Measurements from ENCODE around the gene CCDC63.
A peak's percentile ranks its signal among the peaks of the same experiment; 100 is the strongest.

Gene CCDC63

DNA sequence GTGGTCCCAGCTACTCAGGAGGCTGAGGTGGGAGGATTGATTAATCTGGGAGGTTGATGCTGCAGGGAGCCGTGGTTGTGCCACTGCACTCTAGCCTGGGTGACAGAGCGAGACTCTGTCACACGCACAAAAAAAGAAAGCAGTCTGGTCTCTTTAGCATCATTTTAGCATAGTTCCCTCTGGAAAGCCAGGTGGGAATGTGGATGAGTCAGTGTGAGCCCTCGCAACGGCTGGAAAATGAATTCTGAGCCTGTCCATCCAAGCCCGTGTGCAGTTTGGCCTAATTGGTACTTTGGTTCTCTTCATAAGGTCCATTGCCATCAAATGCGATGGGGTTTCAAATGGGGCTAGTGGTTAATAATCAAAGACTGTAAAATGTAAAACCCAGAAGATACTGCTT lies 71.2 kb downstream of the CCDC63 start:
- intact Hi-C loops (cut with DNase I) = no loop called here
- DNase-seq = peak in 1 of 10 donors; percentile 43

DNA sequence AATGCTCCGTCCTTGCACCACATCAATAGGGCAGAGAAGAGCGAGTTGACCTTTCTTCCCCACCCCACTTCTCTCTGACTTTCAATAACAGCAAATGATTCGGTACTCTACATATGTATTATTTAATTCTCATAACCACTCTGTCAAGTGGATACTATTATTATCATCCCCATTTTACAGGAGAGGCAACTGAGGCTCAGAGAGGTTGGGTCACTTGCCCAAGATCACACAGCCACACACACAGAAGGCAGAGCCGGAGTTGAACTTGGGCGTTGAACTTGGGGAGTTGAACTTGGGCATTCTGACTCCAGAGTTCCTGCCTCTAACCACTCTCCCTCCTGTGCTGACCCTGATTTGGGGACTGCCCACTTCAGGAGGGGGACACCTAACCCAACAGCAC lies 72.9 kb downstream of the CCDC63 start:
- intact Hi-C loops (cut with DNase I) = no loop called here
- peak in 1 of 10 donors; percentile 5 for DNase-seq

DNA sequence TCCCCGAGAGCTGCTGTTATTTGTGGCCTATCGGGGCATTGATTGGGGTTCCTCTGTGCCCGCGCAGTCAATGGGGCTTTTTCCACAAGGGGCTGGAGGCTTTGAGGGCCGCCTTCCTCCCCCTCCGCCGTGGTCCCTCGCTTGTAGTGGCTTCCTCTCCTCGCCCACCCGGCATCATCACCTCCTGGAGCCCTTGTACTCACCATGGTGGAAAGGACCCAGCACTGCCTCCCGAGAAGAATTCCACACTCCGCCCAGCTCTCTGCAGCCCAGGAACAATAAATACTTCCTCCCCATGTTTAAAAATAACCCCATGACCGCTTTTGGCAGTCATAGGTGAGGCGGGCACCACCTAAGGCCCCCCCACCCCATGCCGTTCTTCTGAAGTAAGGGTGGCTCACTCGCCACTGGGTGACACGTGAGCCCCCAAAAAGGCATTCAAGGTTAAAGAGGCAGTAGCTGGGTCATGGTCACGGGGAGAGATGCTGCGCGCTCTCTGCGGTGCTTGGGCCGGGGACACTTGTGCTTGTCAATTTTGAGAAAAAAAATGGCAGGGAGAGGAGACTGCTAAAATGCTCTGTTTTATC lies 73.6 kb downstream of the CCDC63 start, which contains the start of gene MYL2:
Gene MYL2, minus strand, starts transcription at position 256 of the 587 bp plus-strand sequence. Its CDS starts 50 bp downstream, at position 206.
- peak in 1 of 10 donors; percentile 70 for DNase-seq
- intact Hi-C loops (cut with DNase I) = no loop called here

DNA sequence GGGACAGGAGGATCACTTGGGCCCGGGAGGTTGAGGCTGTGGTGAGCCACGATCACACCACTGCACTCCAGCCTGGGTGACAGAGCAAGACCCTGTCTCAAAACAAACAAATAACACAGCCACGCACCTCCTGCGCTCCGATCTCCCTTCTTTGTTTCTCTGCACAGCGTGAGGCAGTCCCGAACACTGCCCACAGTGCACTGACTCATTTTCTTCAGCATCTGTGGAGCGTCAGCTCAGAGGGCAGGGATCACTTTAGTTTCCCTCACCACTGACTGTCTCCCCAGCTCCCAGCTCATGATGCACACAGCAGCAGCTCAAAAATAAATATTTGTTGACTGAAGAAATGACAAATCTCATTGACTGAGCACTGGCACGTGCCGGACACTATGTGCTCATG lies 74.5 kb downstream of the CCDC63 start:
- intact Hi-C loops (cut with DNase I) = no loop called here
- DNase-seq = peak in 1 of 10 donors; percentile 58

DNA sequence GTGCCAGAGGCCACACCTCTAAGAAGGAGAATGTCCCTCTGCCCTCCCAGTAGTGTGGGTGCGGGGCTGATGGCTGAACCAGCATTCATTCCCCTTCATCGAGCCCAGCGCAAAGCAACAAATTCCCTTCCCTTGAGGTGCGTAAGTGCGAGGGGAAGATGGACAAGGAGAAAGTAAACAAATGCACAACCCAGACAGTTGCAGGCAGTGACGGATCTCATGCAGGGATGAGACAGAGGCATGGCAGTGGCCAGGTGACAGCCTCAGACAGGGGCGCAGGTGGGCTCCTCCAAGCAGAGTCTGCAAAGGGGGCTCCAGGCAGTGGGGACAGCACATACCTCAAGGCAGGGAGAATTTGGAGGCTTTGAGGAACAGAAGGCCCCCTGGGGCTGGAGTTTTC lies 75.9 kb downstream of the CCDC63 start:
- no peak for DNase-seq
- intact Hi-C loops (cut with DNase I) = no loop called here

DNA sequence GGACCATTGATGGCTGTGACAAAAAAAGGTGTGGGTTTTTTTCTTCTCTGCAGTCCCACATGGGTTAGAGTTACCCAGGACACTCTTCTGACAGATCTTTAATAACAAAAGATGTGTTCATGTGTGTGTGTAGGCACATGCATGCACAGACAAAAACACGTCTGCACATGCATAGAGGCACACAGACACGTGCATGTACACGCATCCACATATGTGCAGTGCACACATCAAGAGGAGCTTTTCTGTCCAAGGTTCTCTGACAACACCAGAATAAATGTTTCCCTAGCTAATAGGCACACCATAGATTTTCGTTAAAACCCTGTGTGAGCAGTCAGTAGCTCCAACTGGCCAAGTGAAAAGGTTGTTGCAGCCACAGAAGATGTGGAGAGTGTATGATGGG lies 76.4 kb downstream of the CCDC63 start:
- intact Hi-C loops (cut with DNase I) = no loop called here
- DNase-seq = no peak

DNA sequence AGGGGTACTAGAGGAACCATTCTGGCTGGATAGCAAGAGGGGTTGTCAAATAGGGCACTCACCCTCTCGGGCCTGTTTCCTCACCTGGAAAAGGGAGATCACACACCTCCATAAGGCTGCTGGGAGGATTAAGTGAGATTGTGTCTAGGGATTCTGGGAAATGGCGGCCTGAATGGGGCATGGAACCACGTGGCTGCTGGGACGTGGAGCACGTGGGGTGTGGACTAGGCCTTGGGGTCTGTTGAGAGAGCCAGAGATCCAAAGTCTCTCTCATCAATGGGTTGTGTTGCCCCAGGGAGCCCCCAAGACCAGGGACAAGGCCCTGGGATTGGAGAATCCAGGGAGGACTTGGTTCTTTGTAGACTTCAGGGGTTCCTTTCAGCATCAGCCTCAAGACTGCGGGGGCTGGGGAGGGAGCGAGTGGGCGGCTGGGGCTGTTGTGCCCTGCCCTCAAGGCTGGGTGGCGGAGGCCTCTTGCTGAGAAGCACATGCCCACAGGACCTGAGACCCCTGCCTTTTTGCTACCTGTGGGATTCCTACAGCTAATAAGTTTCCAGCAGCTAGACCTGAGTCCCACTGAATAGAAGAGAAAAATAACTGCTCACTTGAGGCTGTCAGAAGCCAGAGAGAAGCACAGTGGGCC lies 77.0 kb downstream of the CCDC63 start:
- intact Hi-C loops (cut with DNase I) = no loop called here
- DNase-seq = no peak

DNA sequence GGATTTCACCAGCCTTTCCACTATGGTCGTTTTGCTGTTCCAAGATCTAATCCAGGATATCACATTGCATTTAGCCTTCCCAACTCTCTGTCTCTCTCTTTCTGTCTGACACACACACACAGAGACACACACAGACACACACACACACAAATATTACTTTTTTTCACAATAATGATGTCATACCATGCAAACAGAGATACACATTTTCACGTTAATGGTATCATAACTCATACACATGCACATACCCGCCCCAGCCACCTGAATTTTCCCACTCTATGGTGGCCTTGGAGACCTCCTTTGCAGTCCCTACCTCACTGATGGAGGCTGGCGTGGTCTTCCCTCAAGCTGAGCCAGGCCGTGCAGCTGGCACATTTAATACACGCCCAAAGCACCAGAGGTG lies 80.8 kb downstream of the CCDC63 start:
- DNase-seq = no peak
- intact Hi-C loops (cut with DNase I) = no loop called here

DNA sequence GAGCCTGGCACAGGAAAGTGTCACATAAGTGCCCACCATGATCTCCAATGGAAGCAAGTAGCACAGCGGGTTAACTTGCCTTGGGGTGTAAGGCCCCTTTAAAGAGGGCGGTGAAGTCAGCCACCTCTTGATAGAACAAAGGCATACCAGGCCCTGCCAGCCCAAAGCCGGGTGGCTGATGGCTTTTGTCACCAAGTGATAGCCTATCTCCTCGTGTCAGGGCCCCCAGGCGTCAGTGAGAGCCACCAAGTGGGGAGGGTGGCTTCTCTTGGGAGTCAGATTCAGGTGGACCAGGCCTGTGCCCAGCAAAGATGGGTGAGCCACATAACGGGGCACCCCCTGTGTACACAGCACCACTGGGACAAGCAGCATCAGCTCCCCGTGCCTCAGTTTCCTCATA lies 81.9 kb downstream of the CCDC63 start:
- no peak for DNase-seq
- intact Hi-C loops (cut with DNase I) = no loop called here

DNA sequence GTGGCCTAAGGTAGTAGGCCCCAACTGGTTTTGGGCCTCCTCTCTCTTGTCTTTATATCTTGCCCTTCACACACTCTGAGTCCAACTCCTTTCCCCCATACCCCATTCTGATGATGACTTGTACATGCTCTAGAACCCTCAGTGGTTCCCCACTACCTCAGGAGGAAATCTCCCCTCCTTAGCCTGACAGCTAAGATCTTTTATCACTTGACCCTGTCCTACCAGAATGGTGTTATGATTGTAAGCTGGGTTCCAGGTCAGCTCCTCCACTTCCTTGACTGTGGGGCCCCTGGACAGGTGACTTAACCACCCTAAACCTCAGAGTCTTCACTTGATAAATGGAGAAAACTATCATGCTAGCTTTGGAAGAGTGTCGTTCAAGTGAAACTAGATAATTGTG lies 83.0 kb downstream of the CCDC63 start:
- intact Hi-C loops (cut with DNase I) = no loop called here
- DNase-seq = no peak

DNA sequence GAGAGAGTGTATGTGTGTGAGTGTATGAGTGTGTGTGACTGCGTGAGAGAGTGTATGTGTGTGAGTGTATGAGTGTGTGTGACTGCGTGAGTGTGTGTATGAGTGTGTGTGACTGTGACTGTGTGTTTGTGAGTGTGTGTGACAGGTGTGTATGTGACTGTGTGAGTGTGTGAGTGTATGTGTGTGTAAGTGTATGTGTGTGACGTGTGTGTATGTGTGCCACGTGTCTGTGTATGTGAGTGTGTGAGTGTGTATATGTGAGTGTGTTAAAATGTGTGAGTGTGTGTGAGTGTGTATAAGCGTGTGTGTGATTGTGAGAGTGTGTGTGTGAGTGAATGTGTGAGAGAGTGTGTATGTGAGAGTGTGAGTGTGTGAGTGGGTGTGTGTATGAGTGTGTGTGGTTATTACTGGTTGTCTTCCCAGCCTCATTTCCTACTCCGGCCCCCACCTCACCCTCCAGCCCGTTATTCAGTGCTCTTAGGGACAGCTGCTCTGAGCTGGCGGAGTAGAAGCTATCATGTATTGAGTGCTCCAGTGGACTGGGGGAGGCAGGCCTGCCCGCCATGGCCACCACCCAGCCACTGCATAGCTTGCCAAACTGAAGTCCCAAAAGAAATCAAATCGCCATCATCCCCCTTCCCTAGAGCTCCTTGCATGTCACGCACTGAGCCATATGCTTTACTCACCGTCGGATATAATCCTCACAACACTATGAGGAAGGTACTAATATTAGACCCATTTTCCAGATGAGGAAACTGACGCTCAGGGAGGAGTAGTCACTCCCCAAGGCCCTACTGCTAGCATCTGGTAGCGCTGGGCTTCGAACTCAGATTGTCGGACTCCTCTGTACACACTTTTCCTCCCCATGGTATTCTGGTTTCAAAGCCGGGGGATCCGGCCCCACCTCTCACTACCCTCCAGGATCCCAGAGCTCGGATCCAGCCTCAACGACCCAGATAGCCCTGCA lies 83.8 kb downstream of the CCDC63 start:
- no peak for DNase-seq
- intact Hi-C loops (cut with DNase I) = no loop called here

DNA sequence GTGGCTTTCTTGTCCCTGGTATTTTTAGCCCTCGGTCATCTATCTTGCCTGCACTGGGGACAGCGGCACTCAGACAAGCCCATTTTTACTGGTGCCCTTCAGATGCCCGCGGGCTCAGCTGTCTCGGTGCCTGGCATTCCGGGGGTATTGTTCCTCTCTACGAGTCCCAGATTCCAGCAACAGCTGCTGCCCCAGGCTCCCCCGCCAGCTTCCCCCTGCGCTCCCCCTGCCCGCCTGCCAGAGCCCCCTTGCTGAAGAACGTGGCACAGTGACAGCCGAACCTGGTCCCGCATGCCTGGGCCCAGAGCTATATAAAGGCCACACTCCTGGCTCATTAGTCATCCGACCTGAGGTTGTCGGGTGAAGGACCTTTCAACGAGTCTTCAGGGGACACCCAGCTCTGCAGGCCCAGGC lies 84.5 kb downstream of the CCDC63 start:
- DNase-seq = no peak
- intact Hi-C loops (cut with DNase I) = no loop called here

DNA sequence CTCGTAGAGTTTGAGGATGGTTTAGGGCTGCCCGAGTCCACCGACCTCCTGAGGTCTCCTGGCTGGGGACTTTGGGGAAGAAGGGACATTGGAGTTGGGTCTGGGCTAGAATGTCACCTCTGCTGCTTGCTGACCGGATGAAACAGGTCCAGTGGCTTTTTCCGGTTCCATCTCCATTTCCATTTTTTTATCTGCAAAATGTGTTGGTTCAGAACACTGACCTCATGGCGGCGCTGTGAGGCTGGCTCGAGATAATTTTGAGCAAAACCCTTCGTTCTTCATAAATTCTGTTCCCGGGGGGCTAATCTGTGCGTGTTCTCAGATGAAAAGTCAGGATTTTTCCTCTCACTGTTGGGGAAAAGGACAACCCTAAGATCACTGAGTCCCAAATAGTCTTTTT lies 85.3 kb downstream of the CCDC63 start:
- peak in 2 of 10 donors; percentile 16 to 35 for DNase-seq
- intact Hi-C loops (cut with DNase I) = no loop called here

DNA sequence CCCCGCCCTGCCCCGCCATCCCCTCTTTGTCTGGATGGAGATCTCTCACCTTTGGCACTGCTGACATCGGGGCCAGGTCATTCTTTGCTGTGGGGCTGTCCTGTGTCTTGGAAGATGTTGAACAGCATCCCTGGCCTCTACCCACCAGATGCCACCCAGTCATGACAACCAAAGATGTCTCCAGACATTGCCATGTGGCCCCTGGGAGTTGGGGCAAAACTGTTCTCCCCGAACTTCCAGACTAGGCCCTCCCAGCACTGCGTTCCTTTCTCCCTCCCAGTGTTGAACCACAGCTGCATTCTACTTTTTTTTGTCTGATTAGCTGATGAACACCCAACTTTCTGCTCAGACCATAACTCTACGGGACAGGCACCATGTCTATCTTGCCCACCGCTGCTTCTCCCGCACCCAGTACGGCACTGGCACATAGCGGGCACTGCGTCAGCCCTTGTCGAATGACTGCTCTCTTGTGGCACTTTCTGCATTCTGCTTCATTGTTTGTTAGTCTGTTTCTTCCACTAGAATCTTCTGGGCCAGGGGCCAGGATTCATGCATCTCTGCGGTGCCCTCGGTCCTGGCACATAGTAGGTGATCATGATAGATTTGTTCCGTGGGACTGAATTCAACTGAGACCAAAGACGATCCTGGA lies 86.7 kb downstream of the CCDC63 start:
- no peak for DNase-seq
- intact Hi-C loops (cut with DNase I) = no loop called here

DNA sequence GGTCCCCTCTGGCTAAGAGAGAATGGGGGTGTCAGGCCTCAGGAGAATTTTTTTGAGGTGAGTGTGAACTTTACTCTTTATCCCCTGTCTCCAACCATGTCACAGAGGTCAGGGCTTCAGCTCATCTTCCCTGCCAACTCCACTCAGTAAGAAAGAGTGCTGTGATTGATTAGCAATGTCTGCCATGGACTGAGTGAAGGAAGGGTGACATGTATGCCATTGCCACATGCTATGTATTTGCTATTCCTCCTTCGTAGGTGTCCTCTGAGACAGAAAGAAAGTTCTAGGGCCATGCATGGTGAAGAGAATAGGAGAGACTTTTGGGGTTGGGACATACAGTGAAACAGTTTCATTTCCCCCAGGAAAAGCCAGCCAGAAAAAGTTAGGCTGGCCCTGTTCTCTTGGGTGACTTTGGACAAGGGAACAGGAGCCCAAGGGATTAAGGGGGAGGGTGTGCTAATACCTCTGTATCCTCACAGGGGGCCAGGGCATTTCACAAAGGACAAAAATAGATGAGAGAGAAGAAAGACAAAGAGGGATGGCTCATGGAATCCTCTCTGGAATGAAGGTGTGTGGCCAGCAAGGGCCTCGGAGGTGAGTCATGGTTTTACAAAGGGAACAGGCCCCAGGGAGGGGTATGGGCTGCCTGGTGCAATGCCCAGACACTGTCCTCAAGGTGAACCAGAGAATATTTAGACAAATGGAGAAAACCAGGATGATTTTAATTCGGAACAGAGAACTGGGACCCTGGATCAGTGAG lies 87.5 kb downstream of the CCDC63 start:
- intact Hi-C loops (cut with DNase I) = no loop called here
- no peak for DNase-seq

DNA sequence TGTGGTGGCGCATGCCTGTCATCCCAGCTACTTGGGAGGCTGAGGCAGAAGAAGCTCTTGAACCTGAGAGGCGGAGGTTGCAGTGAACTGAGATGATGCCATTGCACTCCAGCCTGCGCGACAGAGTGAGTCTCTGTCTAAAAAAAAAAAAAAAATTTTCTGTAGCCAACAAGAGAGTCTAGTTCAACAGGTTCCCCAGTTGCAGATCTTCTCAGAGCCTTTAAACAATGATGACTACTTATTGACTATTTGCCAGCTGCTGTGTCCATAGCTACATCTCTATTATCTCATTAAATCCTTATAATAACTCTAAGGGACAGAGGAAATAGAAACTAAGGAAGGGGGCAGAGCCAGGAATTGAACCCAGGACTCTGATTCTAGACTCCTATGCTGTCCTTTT lies 88.8 kb downstream of the CCDC63 start:
- intact Hi-C loops (cut with DNase I) = no loop called here
- no peak for DNase-seq

DNA sequence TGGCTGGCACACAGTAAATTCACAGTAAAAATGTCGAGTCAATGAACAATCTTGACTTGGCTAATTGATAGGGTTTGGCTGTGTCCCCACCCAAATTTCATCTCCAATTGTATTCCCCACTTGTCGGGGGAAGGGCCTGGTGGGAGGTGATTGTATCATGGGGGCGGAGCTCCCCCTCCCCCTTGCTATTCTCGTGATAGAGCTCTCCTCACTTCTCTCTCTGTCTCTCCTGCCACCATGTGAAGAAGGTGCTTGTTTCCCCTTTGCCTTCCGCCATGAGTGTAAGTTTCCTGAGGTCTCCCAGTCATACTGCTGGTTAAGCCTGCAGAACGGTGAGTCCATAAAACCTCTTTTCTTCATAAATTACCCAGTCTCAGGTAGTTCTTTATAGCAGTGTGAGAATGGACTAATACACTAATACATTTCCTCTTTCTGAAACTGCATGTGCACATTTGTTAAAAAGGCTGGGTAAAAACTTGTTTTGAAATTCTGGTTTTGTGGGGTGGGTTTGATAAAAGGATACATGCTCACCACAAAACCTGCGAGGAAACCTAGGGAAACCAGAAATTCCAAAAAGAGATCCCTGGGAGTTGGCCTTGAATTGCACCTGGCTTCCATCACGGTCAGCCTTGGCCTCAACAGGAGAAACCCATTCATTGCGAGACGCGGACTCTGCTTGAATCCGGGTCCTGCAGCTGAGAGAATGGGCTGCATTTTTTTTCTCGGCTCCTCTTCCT lies 89.7 kb downstream of the CCDC63 start:
- DNase-seq = no peak
- intact Hi-C loops (cut with DNase I) = loop anchor here (1.0 kb wide), 2 partner anchors 363 to 377 kb away; no protein-coding TSS in a partner anchor

DNA sequence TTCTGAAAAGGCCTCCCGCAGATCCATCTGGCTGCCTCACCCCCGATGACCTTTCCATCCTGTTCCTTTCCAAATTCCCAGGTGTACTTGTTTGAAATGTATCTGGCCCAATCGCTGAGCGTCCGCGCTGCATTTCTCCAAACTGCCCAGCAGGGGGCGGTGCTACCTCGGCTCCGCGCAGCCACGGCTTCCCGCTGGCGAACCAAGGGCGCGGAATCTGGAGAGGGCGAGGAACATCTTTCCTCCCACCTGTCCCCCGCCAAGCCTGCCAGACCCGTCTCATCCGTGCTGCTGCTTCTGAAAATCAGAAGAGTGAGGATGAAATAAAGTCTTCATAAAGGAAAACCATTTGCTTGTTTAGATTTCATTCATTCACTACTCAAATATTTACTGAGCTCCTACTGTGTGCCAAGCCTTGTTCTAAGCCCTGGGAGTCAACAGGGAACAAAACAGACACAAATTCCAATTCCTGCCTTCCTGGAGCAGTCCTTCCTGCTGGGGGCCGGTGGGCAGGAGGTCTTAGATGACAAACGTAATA lies 90.4 kb downstream of the CCDC63 start:
- peak; percentile 43 to 95 (median 64) for DNase-seq
- intact Hi-C loops (cut with DNase I) = loop anchor here (1.0 kb wide), 2 partner anchors 362 to 376 kb away; no protein-coding TSS in a partner anchor

DNA sequence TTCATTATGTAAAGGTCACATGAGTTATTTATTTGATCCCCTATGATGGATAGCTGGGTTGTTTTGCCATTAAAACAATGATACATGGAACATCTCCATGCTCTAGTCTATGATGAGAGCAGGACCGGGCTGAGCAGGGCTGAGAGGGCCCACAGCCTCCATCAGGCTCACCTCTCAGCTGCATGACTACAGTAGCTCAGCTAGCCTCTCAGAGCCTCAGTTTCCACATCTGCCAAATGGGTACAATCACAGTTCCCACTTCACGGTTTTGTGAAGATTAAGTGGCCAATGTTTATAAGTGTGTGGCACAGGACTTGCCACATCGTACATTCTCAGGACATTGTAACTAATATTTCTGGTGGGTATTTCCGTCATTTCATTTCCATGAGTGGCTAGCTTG lies 93.5 kb downstream of the CCDC63 start:
- DNase-seq = no peak
- intact Hi-C loops (cut with DNase I) = no loop called here
